HG02938 (cell line): ENCODE results near the gene TRIM27.
"Not testable (repeated sequence)": the region's sequence is repeated elsewhere in the genome, so short reads cannot be mapped to it uniquely, and the experiment has no call there.

Experiments used
- ATAC-seq: cut with Tn5 transposase; IDR thresholded peaks from one replicate; pipeline ENCODE4 v1.9.1; 2021; ENCODE audit warnings: mild to moderate bottlenecking, moderate library complexity; ENCODE audit not compliant: unreplicated experiment

TRIM27 gene

DNA sequence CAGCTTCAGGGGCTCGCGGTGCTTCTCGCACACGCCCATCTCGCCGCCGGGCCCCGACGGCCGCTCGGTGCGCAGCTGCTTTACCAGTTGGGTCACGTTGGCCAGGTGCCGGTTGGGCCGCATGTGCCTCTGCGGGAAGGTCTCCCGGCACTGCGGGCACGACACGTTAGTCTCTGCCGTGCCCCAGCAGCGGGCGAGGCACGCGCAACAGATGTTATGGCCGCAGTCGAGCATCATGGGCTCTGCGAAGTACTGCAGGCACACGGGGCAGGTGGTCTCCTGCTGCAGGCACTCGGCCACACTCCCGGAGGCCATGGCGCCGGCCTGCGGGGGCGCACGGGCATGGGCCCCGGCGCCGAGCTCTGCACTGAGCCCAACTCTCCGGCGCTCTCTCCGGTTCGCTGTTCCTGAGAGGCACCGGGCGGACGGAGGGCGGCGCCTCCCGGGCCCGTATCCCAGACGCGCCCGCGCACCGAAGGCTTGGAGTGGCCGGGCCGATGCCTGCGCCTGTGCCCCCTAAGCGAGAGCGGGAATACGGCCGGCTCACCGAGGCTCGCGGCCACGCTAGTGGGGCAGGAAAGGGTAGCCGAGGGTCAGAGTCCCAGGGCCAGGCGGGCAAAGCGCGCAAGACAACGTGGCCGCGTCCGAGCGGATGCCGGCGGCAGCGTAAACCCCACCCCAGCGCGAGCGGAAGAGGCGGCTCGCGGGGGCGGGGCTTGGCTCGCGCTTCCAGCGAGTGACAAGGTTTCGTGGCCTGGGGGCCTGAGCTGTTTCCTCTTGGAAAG lies at the start of gene TRIM27:
Gene TRIM27 (minus strand): TSS at position 668 of the 785 bp plus-strand sequence. CDS start 353 bp downstream, at position 315.
- peak; percentile 78 for ATAC-seq

DNA sequence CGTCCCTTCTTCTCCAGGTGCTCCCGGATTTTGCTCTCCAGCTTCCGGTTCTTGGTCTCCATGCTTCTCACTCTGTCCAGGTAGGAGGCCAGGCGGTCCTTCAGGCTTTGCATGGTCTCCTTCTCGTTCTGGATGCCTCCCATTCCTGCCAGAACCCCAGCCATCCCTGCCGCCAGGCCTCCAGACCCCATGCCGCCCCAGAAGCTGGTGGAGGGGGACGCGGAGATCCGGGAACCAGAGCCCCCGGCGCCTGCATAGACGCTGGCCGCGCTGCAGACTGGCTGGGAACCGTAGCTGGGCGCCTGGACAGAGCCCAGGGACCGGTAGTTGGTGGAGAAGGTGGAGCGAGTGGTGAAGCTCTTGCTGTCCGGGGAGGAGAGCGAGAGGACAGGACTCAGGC lies 46.3 kb upstream of the TRIM27 start:
- ATAC-seq: not testable (repeated sequence)

GRCh38 chr6:28969129-28969528 lies 45.3 kb upstream of the TRIM27 start:
- no peak for ATAC-seq

GRCh38 chr6:28968476-28968875 lies 44.7 kb upstream of the TRIM27 start:
- ATAC-seq: no peak

DNA sequence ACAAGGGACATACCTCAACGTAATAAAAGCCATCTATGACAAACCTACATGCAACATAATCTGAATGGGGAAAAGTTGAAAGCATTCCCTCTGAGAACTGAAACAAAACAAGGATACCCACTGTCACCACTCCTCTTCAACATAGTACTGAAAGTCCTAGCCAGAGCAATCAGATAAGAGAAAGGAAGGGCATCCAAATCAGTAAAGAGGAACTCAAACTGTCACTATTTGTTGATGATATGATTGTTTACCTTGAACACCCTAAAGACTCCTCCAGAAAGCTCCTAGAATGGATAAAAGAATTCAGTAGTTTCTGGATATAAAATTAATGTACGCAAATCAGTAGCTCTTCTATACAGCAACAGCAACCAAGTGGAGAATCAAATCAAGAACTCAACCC lies 41.9 kb upstream of the TRIM27 start:
- ATAC-seq: no peak

- no peak for ATAC-seq
Observed at GRCh38 chr6:28960846-28961500, 37.2 kb upstream of the TRIM27 start.

GRCh38 chr6:28958561-28959243 lies 34.9 kb upstream of the TRIM27 start:
- ATAC-seq: not testable (repeated sequence)

DNA sequence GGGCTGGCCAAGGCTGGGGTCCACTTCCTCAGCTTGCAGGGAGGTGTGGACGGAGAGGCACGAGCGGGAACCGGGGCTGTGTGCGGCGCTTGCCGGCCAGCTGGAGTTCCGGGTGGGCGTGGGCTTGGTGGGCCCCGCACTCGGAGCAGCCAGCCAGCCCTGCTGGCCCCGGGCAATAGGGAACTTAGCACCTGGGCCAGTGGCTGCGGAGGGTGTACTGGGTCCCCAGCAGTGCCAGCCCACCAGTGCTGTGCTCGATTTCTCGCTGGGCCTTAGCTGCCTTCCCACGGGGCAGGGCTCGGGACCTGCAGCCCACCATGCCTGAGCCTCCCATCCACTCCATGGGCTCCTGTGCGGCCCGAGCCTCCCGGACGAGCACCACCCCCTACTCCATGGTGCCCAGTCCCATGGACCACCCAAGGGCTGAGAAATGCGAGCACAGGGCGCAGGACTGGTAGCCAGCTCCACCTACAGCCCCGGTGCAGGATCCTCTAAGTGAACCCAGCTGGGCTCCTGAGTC lies 34.1 kb upstream of the TRIM27 start:
- not testable (repeated sequence) for ATAC-seq

DNA sequence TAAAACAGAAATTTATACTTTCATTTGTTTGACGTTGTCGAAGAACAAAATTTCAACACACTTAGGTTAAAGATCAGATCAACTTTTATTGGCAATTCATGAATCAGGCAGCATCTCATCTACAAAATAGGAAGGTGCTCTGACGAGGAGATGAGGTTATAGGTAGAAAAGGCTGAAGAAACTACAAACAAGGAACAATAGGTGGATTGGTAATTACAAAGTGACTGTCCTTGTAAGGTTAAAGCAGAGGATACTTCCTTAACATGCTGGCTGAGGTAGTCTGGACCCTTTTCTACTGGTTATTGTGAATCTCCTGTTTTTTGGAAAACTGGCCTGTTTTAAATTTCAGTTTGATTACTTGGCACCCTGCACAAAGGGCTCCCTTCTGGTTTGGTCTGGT lies 32.5 kb upstream of the TRIM27 start:
- no peak for ATAC-seq

DNA sequence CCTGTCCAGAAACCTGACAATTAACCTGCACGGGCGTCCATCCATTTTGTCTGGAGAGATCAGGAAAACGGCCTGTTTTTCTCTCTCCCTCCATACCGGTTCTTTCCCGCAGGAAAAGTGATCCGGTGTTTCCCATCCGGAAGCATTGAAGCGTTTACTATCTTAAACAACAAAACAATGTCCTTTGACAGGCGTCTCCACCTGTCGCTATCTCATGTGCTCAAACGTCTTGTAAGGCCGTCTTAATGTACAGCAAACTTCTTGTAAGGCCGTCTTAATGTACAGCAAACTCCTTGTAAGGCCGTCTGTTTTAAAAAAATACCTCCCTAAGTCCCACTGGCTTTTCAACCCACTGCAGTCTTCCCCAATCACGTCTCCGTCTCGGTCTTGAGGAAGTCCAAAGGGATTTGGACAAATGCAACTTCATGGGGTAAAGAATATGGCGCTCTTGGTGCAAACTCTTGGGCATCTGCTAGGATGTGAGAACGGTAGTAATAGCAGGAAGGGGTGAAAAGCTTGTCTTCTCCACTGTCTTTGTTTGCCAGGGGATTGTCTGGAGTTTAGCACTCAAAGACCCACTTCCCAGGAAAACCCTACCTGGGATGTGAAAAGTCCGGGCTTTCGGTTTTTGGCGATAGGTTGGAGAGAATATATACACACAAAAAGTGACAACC lies 29.9 kb upstream of the TRIM27 start:
- no peak for ATAC-seq

DNA sequence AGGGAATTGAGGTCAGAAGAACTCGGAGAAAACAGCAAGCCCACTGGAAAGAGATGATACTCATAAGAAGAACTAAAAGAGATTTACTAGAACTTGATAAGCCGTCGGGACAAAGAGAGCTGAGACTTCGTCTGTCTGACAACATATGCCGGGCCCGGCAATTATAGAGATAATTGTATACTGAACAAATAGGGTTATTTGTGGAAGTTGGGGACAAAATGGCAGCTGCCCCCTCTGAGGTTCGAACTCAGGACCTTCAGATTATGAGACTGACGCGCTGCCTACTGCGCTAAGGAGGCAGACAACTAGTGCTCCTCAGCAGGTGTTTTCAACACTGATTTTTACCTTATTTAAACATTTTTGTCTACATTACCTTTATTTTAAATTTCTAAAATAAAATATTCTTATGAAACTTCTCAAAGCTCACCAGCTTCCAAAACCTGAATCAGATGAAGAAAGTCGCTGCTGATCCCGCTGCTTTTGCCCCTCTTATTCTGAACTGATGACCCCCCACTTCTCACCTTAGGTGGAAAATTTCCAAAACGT lies 29.3 kb upstream of the TRIM27 start:
- no peak for ATAC-seq

DNA sequence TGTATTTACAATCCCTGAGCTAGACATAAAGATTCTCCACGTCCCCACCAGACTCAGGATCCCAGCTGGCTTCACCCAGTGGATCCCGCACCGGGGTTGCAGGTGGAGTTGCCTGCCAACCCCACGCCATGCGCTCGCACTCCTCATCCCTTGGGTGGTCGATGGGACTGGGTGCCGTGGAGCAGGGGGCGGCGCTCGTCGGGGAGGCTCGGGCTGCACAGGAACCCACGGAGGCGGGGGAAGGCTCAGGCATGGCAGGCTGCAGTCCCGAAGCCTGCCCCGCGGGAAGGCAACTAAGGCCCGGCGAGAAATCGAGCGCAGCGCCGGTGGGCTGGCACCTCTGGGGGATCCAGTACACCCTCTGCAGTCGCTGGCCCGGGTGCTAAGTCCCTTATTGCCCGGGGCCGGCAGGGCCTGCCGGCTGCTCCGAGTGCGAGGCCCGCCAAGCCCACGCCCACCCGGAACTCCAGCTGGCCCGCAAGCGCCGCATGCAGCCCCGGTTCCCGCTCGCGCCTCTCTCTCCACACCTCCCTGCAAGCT lies 25.9 kb upstream of the TRIM27 start:
- not testable (repeated sequence) for ATAC-seq

DNA sequence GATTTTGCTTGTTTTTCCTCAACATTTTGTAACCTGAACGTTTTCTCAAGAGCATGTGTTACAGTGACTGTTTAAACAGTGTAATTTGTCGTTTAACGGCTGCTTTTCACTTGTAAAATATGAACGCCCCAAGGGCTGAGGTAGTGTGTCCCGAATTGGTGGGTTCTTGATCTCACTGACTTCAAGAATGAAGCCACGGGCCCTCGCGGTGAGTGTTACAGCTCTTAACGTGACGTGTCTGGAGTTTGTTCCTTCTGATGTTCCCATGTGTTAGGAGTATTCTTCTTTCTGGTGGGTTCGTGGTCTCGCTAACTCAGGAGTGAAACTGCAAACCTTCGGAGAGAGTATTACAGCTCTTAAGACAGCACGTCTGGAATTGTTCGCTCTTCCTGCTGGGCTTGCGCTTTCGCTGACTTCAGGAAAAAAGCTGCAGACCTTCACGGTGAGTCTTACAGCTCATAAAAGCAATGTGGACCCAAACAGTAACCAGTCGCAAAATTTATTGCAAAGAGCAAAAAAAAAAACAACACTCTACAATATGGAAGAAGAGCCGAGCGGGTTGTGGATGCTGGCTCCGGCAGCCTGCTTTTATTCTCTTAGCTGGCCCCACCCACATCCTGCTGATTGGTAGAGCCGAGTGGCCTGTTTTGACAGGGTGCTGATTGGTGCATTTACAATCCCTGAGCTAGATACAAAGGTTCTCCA lies 25.1 kb upstream of the TRIM27 start:
- no peak for ATAC-seq

- no peak for ATAC-seq
Observed at GRCh38 chr6:28947831-28948270, 24.1 kb upstream of the TRIM27 start.

DNA sequence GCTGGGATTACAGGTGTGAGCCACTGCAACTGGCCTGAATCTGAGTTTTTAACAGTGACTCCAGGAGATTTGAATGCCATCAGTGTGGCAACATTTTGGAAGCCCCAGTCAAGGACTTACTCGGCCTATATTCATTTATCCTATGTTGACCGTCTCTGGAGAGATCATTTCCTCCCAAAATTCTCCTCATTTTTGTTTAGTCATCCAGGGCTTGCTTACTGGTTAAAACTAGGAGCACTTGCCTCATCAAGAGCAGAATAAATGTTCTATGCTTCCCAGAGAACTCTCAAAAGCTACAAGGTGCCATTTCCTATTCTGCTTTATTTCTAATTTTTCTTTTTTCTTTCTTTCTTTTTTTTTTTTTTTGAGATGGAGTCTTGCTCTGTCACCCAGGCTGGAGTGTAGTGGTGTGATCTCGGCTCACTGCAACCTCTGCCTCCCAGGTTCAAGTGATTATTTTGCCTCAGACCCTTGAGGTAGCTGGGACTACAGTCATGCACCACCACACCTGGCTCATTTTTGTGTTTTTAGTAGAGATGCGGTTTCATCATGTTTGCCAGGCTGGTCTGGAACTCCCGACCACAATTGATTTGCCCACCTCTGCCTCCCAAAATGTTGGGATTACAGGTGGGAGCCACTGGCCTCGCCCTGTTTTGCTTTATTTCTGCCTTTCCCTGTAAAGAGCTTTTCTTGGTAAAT lies 23.4 kb upstream of the TRIM27 start:
- ATAC-seq: no peak

DNA sequence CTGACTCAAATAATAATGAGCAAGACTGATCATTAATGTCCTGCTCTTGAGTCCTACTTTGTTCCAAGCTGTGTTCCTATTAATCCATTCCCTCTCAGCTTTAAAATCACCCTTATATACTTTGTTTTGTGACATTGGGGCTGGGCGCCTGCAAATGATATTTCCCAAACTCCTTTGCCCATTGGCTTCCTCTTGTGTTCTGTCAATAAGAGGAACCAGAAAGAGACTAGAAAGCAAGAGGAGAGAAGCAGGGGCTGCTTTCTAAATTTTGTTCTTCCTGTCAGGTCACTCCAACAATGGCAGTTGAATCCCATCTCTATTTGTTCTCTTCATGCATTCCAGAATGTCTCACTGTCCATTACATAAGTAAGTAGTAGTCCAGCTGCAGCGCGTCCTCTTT lies 21.6 kb upstream of the TRIM27 start:
- no peak for ATAC-seq

- ATAC-seq: peak; percentile 34
Observed at GRCh38 chr6:28944412-28944865, 20.7 kb upstream of the TRIM27 start.

DNA sequence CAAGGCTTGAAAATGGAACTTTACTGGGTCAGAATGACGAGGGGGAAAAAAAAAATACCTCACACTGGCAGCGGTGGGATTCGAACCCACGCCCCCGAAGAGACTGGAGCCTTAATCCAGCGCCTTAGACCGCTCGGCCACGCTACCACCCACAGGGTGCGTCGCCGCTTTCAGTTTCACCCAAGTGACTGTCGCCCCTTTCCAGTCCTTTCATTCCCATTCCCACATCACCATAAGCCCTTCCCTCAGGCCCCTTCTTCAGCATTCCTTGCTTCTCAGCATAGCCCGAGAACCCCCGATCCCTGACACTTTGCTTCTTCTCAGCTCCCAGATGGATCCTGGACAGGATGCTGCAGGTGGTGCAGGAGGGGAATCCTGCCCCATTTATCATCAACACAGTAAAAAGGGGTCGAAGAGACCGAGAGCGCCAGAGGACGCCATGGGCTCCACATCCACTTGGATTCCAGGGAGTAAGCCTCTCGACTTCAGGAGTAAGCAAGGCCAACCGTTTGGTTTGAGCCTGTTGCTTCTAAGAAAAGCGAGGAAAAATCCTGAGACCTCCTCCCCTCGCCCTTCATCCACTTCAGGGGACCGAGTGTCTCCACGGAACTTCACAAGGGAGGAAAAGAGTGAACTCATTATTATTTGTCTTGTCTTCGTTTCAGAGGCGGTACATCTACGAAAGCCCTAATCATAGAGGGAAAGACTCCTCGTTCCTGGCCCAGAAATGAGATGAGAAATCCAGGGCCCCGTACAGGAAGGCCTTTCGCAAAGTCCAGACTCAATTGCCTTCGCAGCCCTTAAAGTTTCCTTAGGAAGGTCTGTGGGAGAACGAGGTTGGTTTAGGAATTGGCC lies 20.0 kb upstream of the TRIM27 start:
- no peak for ATAC-seq
